PC-9 (cell line): ENCODE measurements around the gene MBNL1. TPM values are rescaled to one million over a fixed set of nuclear protein-coding genes. Genes with fewer than 3 reads are reported as not detected.

Experiments used
- BruUV-seq: library from RNA; stranded (reverse); fragments of 400-500 nt; replicated peaks from 2 replicates; lab custom pipeline; 2021; lab: Mats Ljungman, UMichigan
- CTCF ChIA-PET: fragments of 300-600 bp; sonication (Branson Sonifier 250); formaldehyde crosslinking; loops from one replicate; lab custom pipeline; 2022; ENCODE audit warnings: antibody characterized with exemption; lab: Charles Lee
- POLR2A ChIA-PET: fragments of 300-600 bp; sonication (Branson Sonifier 250); formaldehyde crosslinking; loops from one replicate; lab custom pipeline; 2022; ENCODE audit warnings: antibody characterized with exemption; ENCODE audit not compliant: unreplicated experiment; lab: Charles Lee
- DNase-seq, 2 experiments: peaks; one replicate each; pipeline versions ENCODE4 v3.0.0 to v3.0.0-alpha.2; 2015 to 2022; ENCODE audit warnings: mixed read lengths in 1 of 2
- H2AFZ ChIP-seq: fragments of 200-600 bp; sonication (generic); 2 replicates; pipeline ENCODE4 v1.8.1; 2017; ENCODE audit warnings: antibody characterized with exemption
- H3F3A ChIP-seq: fragments of 200-600 bp; sonication (generic); 2 replicates; pipeline ENCODE4 v1.8.1; 2017; ENCODE audit warnings: antibody characterized with exemption, mild to moderate bottlenecking, low read depth; ENCODE audit not compliant: insufficient read depth
- H3K27ac ChIP-seq: fragments of 200-600 bp; sonication (generic); 2 replicates; pipeline ENCODE4 v1.6.1; 2016; ENCODE audit warnings: mixed run types
- H3K27me3 ChIP-seq: fragments of 200-600 bp; sonication (generic); 2 replicates; pipeline ENCODE4 v1.6.1; 2016; ENCODE audit warnings: low read depth, mixed run types; ENCODE audit not compliant: insufficient read depth
- H3K36me3 ChIP-seq: fragments of 200-600 bp; sonication (generic); 2 replicates; pipeline ENCODE4 v1.6.1; 2016; ENCODE audit warnings: low read depth, mixed run types
- H3K4me1 ChIP-seq: fragments of 200-600 bp; sonication (generic); replicated peaks from 2 replicates; pipeline ENCODE4 v1.6.1; 2016; ENCODE audit warnings: mixed run types; ENCODE audit not compliant: insufficient read depth
- H3K4me2 ChIP-seq: fragments of 200-600 bp; sonication (generic); 2 replicates; pipeline ENCODE4 v1.6.1; 2017; ENCODE audit warnings: mixed run types
- H3K4me3 ChIP-seq: fragments of 200-600 bp; sonication (generic); 2 replicates; pipeline ENCODE4 v1.6.1; 2016; ENCODE audit warnings: mixed run types
- H3K79me2 ChIP-seq: fragments of 200-600 bp; sonication (generic); 2 replicates; pipeline ENCODE4 v1.6.1; 2017; ENCODE audit warnings: low read depth, mixed run types
- H3K9me2 ChIP-seq: fragments of 200-600 bp; sonication (generic); 2 replicates; pipeline ENCODE4 v1.8.1; 2017; ENCODE audit warnings: mild to moderate bottlenecking; ENCODE audit not compliant: insufficient read depth
- H3K9me3 ChIP-seq: fragments of 200-600 bp; sonication (generic); 2 replicates; pipeline ENCODE4 v1.8.1; 2016; ENCODE audit warnings: low read depth; ENCODE audit not compliant: insufficient read depth
- H4K20me1 ChIP-seq: fragments of 200-600 bp; sonication (generic); 2 replicates; pipeline ENCODE4 v1.8.1; 2017; ENCODE audit not compliant: insufficient read depth
- EZH2 ChIP-seq: fragments of 200-600 bp; sonication (generic); IDR thresholded peaks from 2 replicates; pipeline ENCODE4 v1.8.0; 2017; ENCODE audit warnings: antibody characterized with exemption, low read depth
- intact Hi-C: fragments of 100-400 bp; cut with micrococcal nuclease; formaldehyde crosslinking; loops from one replicate; pipeline ENCODE4 v1.10.0; 2022; ENCODE audit not compliant: unreplicated experiment
- total RNA-seq: library from RNA; stranded (reverse); gene quantifications from 2 replicates; pipeline ENCODE4 v1.2.3, GENCODE V29; 2021
- TF ChIP-seq, protein P1 (sequence below): fragments of 200-600 bp; sonication (generic); conservative IDR thresholded peaks from 2 replicates; pipeline ENCODE4 v1.6.1; 2017; ENCODE audit warnings: mixed run types, antibody characterized with exemption, mild to moderate bottlenecking, moderate library complexity

MBNL1 gene
- total RNA-seq, 1 experiment from 2014 or later = 176 TPM

DNA sequence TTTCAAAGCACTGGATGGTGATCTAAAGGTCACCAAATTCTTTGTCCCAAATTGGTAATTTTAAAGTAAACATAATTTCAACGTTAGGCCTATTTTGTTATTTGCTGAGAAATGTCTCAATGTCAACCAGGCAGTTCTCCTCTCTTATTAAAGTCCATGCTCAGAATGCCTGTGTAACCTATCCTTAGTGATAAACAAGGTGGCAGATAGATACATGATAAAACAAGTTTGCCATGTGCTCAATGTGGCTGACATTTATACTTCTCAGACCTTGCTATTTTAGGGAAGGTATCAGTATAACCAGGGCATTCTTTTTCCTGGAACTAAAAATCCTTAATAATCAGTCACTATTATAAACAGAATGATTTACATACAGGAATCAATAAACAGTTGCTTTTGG is 8.5 kb downstream of the MBNL1 start:
- H3K4me3 ChIP-seq = no peak overlapping the region
- peaks cover 7% of the 10 kb centered on the region; the same call in 1 of the 2 replicates for H4K20me1 ChIP-seq
- no peaks in the 10 kb centered on the region for H3K9me2 ChIP-seq
- H3K4me1 ChIP-seq = peaks cover 12% of the 10 kb centered on the region; the same call in 1 of the 2 replicates
- intact Hi-C loops = loop anchor here (10.0 kb wide), 1 partner anchor 512 kb away; no protein-coding TSS in a partner anchor
- POLR2A ChIA-PET = interaction anchor here (0.7 kb wide), 1 partner anchor 111 kb away, joined by 3 read pairs; no protein-coding TSS in a partner anchor
- H2AFZ ChIP-seq = no peak overlapping the region
- H3K9me3 ChIP-seq = no peaks in the 10 kb centered on the region
- peaks cover 99% of the 10 kb centered on the region for H3K79me2 ChIP-seq
- no peaks in the 10 kb centered on the region for H3K27me3 ChIP-seq
- TF ChIP-seq, protein P1, sequence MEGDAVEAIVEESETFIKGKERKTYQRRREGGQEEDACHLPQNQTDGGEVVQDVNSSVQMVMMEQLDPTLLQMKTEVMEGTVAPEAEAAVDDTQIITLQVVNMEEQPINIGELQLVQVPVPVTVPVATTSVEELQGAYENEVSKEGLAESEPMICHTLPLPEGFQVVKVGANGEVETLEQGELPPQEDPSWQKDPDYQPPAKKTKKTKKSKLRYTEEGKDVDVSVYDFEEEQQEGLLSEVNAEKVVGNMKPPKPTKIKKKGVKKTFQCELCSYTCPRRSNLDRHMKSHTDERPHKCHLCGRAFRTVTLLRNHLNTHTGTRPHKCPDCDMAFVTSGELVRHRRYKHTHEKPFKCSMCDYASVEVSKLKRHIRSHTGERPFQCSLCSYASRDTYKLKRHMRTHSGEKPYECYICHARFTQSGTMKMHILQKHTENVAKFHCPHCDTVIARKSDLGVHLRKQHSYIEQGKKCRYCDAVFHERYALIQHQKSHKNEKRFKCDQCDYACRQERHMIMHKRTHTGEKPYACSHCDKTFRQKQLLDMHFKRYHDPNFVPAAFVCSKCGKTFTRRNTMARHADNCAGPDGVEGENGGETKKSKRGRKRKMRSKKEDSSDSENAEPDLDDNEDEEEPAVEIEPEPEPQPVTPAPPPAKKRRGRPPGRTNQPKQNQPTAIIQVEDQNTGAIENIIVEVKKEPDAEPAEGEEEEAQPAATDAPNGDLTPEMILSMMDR = no peak
- TF ChIP-seq EZH2 = no peak
- no peak for DNase-seq
- BruUV-seq = no TSS peak
- H3K4me2 ChIP-seq = no peak overlapping the region
- no peaks in the 10 kb centered on the region for H3K36me3 ChIP-seq
- H3F3A ChIP-seq = no peaks in the 10 kb centered on the region; the same call in 1 of the 2 replicates
- CTCF ChIA-PET = interaction anchor here (1.2 kb wide), 1 partner anchor 8 kb away, joined by 4 read pairs; no protein-coding TSS in a partner anchor
- no peak overlapping the region for H3K27ac ChIP-seq

- POLR2A ChIA-PET = no interaction called here
- CTCF ChIA-PET = no interaction called here
- Histone ChIP-seq H3K27ac (no peak overlapping the region), H2AFZ (no peak overlapping the region), H3K4me2 (no peak overlapping the region), H3K27me3 (no peaks in the 10 kb centered on the region), H3K4me1 (peaks cover 13% of the 10 kb centered on the region), H3K79me2 (peaks cover 98% of the 10 kb centered on the region), H3K9me2 (no peaks in the 10 kb centered on the region), H4K20me1 (peaks cover 11% of the 10 kb centered on the region), H3K36me3 (no peaks in the 10 kb centered on the region), H3K9me3 (no peaks in the 10 kb centered on the region), H3K4me3 (no peak overlapping the region), H3F3A (peaks cover 13% of the 10 kb centered on the region)
- DNase-seq = no peak
- BruUV-seq = no TSS peak
- intact Hi-C loops = loop anchor here (10.0 kb wide), 1 partner anchor 514 kb away; no protein-coding TSS in a partner anchor
- TF ChIP-seq, protein P1 = no peak
- TF ChIP-seq EZH2 = no peak
Measured at GRCh38 chr3:152278756-152279427, 10.2 kb downstream of the MBNL1 start.

- ChIA-PET CTCF (no interaction called here), POLR2A (interaction anchor here (0.5 kb wide), 1 partner anchor 204 kb away, joined by 6 read pairs; no protein-coding TSS in a partner anchor)
- Histone ChIP-seq H3K36me3 (0 out of 2 replicates have a peak, but pooled peaks cover under 1% of the 10 kb centered on the region), H3F3A (peaks cover 13% of the 10 kb centered on the region), H3K4me3 (no peak overlapping the region), H3K9me3 (no peaks in the 10 kb centered on the region), H4K20me1 (peaks cover 11% of the 10 kb centered on the region), H3K4me2 (no peak overlapping the region), H3K27ac (no peak overlapping the region), H2AFZ (no peak overlapping the region), H3K4me1 (peaks cover 13% of the 10 kb centered on the region), H3K79me2 (peaks cover 98% of the 10 kb centered on the region), H3K9me2 (no peaks in the 10 kb centered on the region), H3K27me3 (no peaks in the 10 kb centered on the region)
- no peak for DNase-seq
- BruUV-seq = no TSS peak
- no peak for TF ChIP-seq EZH2
- TF ChIP-seq, protein P1 = no peak
- intact Hi-C loops = loop anchor here (10.0 kb wide), 1 partner anchor 515 kb away; no protein-coding TSS in a partner anchor
Measured at GRCh38 chr3:152279479-152279878, 10.8 kb downstream of the MBNL1 start.
